GM18861 (cell line): Measurements from ENCODE around the gene ATCAY.
"Not testable (repeated sequence)": the region's sequence is repeated elsewhere in the genome, so short reads cannot be mapped to it uniquely, and the experiment has no call there.

Source experiments
- ATAC-seq: cut with Tn5 transposase; IDR thresholded peaks from one replicate; pipeline ENCODE4 v1.9.1; 2021; ENCODE audit not compliant: unreplicated experiment

The ATCAY gene

DNA sequence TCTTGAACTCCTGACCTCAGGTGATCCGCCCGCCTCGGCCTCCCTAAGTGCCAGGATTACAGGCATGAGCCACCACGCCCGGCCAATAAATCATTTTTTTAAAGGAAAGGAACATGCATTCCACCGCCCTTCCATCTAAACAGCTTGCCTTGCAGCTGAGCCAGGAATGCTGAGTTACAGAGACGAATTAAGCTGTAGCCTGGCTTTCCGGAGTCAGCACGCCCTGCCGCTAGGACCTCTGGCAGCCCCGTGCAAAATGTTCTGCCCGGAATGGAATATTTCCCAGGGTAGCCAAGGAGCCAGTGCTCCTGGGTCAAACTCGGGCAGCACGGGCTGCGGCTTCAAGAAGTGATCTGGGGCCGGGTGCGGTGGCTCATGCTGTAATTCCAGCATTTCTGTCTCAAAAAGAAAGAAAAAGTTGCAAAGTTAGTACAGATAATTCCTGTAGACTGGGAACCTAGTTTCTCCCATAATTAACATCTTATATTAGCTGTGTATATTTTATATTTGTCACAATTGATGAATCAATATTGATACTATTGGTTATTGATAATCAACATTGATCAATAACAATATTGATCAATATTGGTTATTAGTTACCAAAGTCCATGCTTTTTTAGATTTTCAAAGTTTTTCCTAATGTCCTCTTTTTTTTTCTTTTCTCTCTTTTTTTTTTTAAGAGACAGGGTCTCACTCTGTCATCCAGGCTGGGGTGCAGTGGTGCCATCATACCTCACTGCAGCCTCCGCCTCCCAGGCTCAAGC is 19.2 kb downstream of the ATCAY start:
- no peak for ATAC-seq

DNA sequence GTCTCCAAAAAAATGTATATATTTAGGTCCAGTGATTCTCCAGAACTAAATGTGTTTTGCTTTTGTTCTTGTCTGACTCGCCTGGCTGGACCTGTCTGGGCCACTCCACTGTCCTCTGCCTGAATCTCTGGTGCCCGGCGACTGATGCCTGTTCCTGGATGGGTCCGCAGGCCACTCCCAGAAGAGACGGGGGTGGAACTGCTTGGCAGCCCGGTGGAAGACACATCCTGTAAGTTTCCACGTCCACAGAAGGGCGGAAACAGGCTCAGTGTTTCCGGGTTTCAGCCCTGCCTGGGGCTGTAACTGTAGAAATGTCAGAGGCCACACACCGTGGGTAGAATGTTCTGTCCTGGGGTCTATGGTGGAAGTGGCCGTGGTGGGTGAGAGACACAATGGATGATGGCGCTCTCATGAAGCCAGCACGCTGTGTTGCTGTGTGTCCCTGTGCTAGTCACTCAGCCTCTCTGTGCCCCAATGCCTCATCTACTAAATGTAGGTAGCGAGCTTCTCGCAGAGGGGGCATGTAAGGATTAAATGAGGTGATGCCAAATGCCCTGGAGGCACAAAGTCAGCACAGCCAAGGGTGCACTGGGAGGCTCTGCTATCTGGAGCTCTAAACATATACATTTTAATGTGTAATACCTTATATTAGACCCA is 22.0 kb downstream of the ATCAY start:
- no peak for ATAC-seq

DNA sequence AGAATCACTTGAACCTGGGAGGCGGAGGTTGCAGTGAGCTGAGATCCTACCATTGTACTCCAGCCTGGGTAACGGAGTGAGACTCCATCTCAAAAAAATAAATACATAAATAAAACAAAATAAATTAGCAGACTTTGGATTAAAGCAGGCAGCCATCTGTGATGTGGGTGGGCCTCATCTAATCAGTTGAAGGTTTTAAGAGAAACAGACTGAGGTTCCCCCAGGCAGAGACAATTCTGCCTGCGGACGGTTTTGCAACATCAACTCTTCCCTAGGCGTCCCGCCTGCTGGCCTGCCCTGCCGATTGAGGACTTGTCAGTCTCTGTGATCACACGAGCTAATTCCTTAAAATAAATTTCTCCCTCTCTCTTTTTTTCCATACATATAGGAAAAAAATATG is 23.7 kb downstream of the ATCAY start:
- no peak for ATAC-seq

DNA sequence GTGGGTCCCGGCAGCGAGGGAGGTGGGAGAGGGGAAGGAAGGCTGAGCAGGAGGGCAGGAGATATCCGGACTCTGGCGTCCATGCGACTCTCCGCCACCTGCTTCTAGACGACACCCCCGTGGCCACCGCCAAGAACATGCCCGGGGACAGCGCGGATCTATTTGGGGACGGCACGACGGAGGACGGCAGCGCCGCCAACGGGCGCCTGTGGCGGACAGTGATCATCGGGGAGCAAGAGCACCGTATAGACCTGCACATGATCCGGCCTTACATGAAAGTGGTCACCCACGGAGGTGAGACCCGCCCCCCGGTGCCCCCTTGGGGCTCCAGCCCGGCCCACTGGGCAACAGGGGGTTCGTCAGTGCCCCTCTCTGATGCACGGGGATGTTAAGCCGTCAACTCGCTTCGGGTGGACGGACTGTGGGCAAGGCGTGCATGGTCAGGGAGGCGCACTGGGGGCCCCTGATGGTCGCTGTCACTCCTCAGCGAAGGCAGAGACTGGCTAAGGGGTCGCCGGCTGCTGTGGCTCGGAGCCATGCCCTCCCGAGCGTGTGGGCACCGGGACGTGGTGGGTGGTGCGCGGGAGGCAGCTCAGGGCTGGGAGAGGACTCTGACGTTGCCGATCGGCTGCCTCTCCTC is 27.3 kb downstream of the ATCAY start:
- ATAC-seq: no peak

DNA sequence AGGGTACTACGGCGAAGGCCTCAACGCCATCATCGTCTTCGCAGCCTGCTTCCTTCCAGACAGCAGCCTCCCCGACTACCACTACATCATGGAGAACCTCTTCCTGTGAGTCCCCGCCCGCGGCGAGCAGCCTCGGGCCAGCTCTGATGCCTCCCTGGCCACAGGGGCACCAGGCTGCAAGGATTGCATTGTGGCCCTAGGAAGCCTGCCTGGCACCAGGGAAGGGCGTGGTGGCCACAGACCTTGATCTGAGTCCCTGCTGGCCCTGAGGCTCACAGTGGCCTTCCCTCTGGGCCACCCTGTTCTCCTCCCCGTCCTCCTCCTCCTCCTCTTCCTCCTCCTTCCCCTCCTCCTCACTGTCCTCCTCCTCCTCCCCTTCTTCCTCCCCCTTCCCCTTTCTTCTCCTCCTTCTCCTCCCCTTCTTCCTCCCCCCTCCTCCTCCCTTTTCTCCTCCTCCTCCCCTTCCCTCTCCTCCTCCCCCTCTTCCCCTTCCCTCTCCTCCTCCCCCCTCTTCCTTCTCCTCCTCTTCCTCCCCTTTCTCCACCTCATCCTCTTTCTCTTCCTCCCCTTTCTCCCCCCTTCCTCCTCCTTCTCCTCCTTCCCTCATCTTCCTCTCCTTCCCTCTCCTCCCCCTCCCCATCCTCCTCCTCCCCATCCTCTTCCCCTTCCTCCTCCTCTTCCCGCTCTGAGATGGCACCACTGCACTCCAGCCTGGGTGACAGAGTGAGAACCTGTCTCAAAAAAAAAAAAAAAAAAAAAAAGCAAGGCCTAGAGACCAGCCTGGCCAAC is 28.0 kb downstream of the ATCAY start:
- no peak for ATAC-seq

DNA sequence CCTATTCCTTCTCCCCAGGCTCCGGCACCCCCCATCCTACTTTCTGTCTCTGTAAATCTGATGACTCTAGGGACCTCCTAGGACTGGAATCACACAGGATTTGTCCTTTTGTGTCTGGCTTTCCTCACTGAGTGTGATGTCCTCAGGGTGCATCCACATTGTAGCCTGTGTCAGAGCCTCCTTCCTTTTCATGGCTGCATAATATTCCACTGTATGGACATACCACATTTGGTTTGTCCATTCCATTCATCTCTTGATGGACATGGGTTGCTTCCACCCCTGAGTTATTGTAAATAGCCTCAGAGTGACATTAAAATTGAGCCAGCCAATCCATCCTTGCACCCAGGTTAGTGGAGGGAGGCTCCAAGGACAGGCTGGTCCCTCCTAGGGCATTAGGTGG is 29.6 kb downstream of the ATCAY start:
- no peak for ATAC-seq

DNA sequence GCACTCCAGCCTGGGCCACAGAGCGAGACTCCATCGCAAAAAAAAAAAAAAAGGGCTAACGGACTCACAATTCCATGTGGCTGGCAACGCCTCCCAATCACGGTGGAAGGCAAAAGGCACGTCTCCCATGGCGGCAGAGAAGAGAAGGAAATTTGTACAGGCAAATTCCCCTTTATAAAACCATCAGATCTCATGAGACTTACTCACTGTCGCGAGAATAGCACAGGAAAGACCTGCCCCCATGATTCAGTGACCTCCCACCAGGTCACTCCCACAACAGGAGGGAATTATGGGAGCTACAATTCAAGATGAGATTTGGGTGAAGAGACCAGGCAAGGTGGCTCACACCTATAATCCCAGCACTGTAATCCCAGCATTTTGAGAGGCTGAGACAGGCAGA is 33.7 kb downstream of the ATCAY start:
- no peak for ATAC-seq

DNA sequence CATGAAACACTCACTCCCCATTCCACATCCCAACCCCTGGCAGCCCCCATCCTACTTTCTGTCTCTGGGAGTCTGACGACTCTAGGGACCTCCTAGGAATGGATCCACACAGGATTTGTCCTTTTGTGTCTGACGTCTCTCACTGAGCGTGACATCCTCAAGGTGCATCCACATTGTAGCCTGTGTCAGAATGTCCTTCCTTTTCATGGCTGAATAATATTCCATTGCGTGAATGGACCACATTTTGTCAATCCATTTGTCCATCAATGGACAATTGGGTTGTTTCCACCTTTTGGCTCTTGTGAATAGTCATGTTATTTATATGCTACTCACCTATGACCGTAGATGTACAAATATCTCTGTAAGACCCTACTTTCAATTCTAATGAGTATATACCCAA is 35.5 kb downstream of the ATCAY start:
- no peak for ATAC-seq

DNA sequence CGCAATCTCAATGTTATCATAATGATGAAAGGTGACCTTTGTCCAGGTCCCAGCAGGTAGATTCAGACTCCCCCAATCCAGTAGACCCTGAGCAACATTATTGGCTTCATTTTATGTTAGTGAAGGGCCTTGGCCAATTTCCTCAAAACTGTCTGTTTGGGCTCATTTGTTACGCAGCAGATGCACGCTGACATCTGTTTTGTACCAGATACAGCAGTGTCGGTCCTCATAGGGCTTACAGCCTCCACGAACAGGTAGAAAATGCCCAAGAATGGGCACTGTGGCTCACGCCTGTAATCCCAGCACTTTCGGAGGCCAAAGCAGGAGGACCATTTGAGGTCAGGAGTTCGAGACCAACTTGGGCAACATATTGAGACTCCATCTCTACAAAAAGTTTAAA is 39.3 kb downstream of the ATCAY start:
- no peak for ATAC-seq

DNA sequence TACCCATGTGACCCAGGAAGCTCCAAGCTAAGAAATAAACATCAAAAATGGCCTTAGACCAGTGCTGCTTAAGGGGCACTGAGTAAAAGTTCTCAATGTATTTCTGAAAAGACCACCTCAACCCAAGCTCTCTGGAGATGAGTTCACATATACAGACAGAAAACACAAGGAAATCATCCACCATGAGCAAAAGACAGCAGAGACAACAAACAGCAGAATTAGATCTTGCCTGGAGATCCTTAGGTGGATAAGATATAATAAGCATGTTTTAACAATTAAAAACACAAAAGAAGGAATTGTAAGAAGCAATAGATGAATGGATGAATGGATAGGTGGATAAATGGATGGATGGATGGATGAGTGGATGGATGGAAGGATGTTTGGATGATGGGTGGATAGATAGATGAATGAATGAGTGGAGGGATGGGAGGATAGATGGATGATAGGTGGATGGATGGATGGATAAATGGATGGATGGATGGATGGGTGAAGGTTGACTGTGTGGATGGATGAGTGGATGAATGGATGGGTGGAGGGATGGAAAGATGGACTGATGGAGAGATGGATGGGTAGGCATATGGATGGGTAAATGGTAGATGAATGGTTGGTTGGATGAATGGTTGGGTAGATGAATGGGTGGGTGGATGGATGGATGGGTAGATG is 42.7 kb downstream of the ATCAY start:
- ATAC-seq: no peak

DNA sequence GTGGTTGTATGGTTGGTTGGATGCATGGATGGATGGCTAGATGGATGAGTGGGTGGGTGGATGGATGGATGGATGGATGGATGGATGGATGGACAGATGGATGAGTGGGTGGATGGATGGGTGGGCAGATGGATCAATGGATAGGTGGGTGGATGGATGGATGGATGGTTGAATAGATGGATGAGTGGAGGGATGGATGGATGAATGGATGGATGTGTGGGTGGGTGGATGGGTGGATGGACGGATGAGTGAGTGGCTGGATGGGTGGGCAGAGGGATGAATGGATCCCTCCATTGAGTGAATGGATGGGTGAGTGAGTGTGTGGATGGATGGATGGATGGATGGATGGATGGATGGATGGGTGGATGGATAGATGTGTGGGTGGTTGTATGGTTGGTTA is 43.4 kb downstream of the ATCAY start:
- ATAC-seq: no peak

DNA sequence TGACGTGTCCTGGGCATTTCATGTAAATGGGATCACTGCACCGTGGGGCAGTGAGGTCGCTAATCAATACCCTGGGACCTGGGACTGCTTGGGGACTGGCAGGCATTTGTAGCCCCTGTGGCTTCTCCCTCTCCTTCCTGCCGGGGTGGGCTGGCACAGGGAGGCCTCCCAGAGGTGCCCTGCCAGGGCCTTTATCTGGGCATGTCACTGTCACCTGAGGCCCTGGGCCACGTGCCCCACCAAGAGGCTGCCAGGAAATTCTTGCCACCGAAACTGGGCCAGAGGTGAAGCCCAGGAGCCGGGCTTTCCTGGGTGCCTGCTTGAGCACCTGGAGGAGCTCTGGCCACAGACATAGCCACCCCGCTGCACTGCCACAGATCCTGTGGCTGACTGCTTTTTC is 50.6 kb downstream of the ATCAY start:
- no peak for ATAC-seq

DNA sequence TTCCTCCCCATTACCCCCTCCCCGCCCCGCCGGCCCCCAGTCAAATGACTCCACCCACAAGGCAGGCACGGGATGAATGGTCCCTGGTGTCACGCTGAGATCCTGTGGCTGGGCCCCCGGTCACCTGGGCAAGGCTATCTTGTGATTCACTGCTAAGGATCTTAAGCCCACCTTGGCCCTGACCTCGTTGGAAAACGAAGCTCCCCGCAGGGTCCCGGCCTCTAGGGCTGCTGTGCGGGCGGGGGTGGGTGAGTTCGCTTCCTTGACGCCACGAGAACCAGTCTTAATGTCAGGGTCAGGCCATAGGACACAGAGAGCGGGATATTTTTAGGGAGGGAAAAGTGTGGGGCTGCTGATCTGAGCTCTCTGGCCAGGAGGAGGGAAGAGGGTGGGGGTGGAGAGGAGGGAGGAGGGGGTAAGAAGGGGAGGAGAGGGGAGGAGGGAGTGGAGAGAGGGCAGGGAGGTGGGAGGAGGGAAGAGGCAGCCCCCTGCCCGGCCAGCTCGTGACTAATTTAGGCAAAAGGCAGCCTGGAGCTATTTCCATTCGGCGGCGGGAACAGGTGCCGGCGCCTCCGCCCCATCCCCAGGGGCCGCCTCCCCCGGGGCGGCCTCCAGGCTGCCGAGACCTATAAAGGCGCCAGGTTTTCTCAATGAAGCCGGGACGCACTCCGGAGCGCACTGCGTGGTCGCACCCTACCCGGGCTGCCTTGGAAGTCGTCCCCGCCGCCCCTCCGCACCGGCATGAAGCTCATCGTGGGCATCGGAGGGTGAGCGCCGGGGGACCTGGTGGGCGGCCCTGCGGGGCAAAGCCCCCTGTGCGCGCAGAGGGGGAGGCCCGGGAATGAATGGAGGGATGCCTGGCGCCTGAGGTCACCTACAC is 52.7 kb downstream of the ATCAY start, which contains the start of gene NMRK2:
TSS of gene NMRK2 (plus strand) at position 139 of the 880 bp plus-strand sequence. CDS start at position 742, 603 bp downstream.
- ATAC-seq: no peak

DNA sequence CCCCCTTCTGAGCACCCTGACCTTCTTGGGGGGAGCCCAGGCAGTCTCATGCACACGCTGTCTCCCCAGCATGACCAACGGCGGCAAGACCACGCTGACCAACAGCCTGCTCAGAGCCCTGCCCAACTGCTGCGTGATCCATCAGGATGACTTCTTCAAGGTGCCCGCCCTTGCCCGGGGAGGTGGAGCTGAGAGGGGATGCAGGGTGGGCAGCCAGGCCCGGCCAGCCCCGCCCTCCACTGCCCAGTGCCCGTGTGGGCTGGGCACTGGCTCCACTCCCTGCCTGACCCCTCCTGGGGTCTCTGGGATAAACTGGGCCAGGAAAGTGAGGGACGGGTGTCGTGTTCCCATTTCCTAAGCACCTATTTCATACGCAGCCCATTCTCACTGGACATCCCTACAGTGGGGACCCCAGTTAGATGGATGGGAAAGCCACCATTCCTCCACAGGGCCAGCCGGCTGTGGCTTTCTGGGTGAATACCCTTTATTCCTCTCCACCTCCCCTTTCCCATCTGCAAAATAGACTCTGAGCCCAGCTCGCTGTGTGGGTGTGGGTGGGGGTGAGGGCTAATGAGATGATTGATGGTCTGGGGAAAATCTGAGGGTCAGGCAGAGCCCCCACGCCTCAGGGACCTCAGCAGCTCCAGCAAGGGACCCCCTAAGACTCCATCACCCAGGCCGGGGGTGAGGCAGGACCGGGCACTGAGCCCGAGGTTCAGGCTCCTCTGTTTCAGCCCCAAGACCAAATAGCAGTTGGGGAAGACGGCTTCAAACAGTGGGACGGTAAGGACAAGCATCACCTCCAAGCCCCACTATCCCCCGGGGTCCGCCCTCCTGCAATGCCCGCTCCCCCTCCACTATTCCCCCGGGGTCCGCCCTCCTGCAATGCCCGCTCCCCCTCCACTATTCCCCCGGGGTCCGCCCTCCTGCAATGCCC is 56.3 kb downstream of the ATCAY start:
- ATAC-seq: no peak

DNA sequence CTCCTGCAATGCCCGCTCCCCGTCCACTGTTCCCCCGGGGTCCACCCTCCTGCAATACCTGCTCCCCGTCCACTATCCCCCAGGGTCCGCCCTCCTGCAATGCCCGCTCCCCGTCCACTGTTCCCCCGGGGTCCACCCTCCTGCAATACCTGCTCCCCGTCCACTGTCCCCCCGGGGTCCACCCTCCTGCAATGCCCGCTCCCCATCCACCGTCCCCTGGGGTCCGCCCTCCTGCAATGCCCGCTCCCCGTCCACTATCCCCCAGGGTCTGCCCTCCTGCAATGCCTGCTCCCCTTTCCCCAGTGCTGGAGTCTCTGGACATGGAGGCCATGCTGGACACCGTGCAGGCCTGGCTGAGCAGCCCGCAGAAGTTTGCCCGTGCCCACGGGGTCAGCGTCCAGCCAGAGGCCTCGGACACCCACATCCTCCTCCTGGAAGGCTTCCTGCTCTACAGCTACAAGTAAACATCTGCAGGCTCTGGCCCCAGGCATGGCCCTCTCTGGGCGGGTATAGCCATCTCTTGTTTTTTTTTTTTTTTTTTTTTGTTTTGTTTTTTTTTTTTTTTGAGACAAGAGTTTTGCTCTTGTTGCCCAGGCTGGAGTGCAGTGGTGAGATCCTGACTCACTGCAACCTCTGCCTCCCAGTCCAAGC is 57.9 kb downstream of the ATCAY start:
- ATAC-seq: not testable (repeated sequence)

DNA sequence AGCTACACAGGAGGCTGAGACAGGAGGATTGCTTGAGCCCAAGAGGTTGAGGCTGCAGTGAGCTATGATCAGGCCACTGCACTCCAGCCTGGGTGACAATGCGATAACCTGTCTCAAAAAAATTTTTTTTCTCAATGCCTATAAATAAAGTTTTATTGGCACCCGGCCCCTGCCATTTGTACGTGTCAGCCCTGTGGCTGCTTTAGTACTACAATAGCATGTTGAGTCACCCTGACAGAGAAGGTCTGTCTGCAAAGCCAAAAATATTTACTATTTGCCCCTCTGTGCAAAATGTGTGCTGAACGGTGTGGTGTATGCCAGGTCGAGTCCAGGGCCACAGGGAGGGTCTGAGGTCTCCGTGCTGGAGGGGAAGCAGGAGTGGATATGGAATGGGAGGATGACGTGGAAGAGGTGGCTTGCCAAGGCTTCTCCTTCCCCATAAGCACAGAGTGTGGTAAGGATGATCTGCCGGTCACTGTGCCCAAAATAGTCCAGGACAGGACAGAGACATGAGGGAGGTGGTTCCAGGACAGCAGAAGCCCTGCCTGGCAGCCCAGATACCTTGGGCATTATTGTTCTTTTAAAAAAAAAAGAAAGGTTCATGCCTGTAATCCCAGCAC is 62.4 kb downstream of the ATCAY start:
- ATAC-seq: no peak

DNA sequence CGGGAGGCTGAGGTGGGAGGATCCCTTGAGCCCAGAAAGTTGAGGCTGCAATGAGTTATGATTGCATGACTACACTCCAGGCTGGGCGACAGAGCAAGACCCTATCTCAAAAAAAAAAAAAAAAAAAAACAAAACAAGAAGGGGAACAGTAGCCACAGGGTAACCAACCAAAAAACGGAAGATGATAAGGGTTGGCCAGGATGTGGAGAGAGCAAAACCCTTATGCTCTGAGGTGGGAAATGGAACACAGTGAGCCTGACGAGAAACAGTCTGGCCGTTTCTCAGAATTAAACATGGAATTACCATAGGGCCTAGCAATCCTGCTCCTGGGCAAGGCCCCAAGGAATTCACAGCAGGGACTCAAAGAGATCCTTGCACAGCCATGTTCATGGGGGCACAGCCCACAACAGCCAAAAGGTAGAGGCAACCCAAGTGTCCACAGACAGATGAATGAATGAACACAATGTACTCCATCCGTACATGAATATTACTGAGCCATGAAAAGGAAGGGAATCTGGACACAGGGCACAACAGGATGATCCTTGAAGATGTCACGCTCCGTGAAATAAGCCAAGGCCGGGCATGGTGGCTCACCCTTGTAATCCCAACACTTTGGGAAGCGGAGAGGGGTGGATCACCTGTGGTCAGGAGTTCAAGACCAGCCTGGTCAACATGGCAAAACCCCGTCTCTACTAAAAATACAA is 63.7 kb downstream of the ATCAY start:
- no peak for ATAC-seq
